AG04449 (cell line): Measurements from ENCODE around the gene ZSCAN18.

ENCODE experiments used
- CTCF ChIA-PET: fragments of 350-600 bp; formaldehyde crosslinking; extraction: SDS; loops from one replicate; lab custom pipeline; 2021; ENCODE audit warnings: antibody characterized with exemption; lab: Yijun Ruan, JAX
- POLR2A ChIA-PET: fragments of 400-600, 350-600 bp; formaldehyde crosslinking; extraction: SDS; loops from one replicate; lab custom pipeline; 2020; ENCODE audit warnings: antibody characterized with exemption, inconsistent platforms; lab: Yijun Ruan, JAX
- DNase-seq: peaks from one replicate; pipeline ENCODE4 v3.0.0-alpha.2; 2010; ENCODE audit warnings: low read depth, low spot score
- H3K4me3 ChIP-seq: 2 replicates; pipeline ENCODE4 v1.5.1; 2011; ENCODE audit warnings: low read depth, mild to moderate bottlenecking, control low read depth, low read length
- CTCF ChIP-seq: IDR thresholded peaks from one replicate; pipeline ENCODE4 v1.5.1; 2011; ENCODE audit warnings: mild to moderate bottlenecking, moderate library complexity, low read length, control low read depth, inconsistent platforms; ENCODE audit not compliant: insufficient read depth; ENCODE audit errors: missing control alignments

Gene ZSCAN18

GRCh38 chr19:58123354-58123753, 25.3 kb upstream of the ZSCAN18 start:
- ChIA-PET POLR2A (no interaction called here), CTCF (no interaction called here)
- DNase-seq = no peak
- no peak for TF ChIP-seq CTCF
- H3K4me3 ChIP-seq = no peak overlapping the region

GRCh38 chr19:58118979-58119733, 21.1 kb upstream of the ZSCAN18 start:
- no peak overlapping the region for H3K4me3 ChIP-seq
- TF ChIP-seq CTCF = no peak
- ChIA-PET CTCF (no interaction called here), POLR2A (no interaction called here)
- no peak for DNase-seq

GRCh38 chr19:58117841-58118575, 20.0 kb upstream of the ZSCAN18 start:
- H3K4me3 ChIP-seq = no peak overlapping the region
- DNase-seq = no peak
- ChIA-PET CTCF (no interaction called here), POLR2A (no interaction called here)
- no peak for TF ChIP-seq CTCF

GRCh38 chr19:58108546-58108817, 10.5 kb upstream of the ZSCAN18 start:
- no peak for TF ChIP-seq CTCF
- POLR2A ChIA-PET = no interaction called here

GRCh38 chr19:58107778-58108545, 9.9 kb upstream of the ZSCAN18 start:
- CTCF ChIA-PET = no interaction called here
- POLR2A ChIA-PET = no interaction called here

More at GRCh38 chr19:58108546-58108817, 10.5 kb upstream of the ZSCAN18 start:
- H3K4me3 ChIP-seq = no peak overlapping the region
- no peak for DNase-seq
- CTCF ChIA-PET = no interaction called here

More at GRCh38 chr19:58107778-58108545, 9.9 kb upstream of the ZSCAN18 start:
- no peak overlapping the region for H3K4me3 ChIP-seq
- DNase-seq = no peak
- no peak for TF ChIP-seq CTCF
